Endodermal cell (in vitro differentiated cells): ENCODE results near the gene OVCA2. TPM values are rescaled to one million over a fixed set of nuclear protein-coding genes. Genes with fewer than 3 reads are reported as not detected.

Experiments used
- DNase-seq: peaks from one replicate; pipeline ENCODE4 v3.0.0-alpha.2; 2017
- H3K27ac ChIP-seq: 2 replicates; pipeline ENCODE4 v1.5.1; 2013; ENCODE audit warnings: mild to moderate bottlenecking, low read depth, low read length, moderate library complexity
- H3K27me3 ChIP-seq: 2 replicates; pipeline ENCODE4 v1.6.1; 2013; ENCODE audit warnings: mild to moderate bottlenecking, low read length, moderate library complexity; ENCODE audit not compliant: insufficient read depth, control insufficient read depth, poor library complexity, severe bottlenecking
- H3K36me3 ChIP-seq: 2 replicates; pipeline ENCODE4 v1.7.0; 2013; ENCODE audit warnings: mild to moderate bottlenecking, low read length, moderate library complexity; ENCODE audit not compliant: control insufficient read depth, insufficient read depth
- H3K4me1 ChIP-seq: one replicate; pipeline ENCODE4 v1.7.0; 2013; ENCODE audit warnings: low read length; ENCODE audit not compliant: control insufficient read depth, insufficient read depth
- H3K4me3 ChIP-seq: 2 replicates; pipeline ENCODE4 v1.5.1; 2013; ENCODE audit warnings: mild to moderate bottlenecking, low read length, moderate library complexity
- H3K9ac ChIP-seq: 2 replicates; pipeline ENCODE4 v1.6.1; 2013; ENCODE audit warnings: mild to moderate bottlenecking, low read length, moderate library complexity; ENCODE audit not compliant: poor library complexity, severe bottlenecking; ENCODE audit errors: extremely low read depth
- H3K9me3 ChIP-seq: 2 replicates; pipeline ENCODE4 v1.6.1; 2013; ENCODE audit warnings: mild to moderate bottlenecking, low read length, moderate library complexity; ENCODE audit not compliant: control insufficient read depth
- H3K27ac Mint-ChIP-seq: 2 replicates; pipeline ENCODE4 v1.8.0; 2020; ENCODE audit warnings: mixed read lengths
- H3K27me3 Mint-ChIP-seq: 2 replicates; pipeline ENCODE4 v1.8.0; 2021; ENCODE audit warnings: mild to moderate bottlenecking, mixed read lengths; ENCODE audit not compliant: insufficient read depth
- H3K36me3 Mint-ChIP-seq: 2 replicates; pipeline ENCODE4 v1.8.0; 2020; ENCODE audit warnings: low read depth, mixed read lengths
- H3K4me1 Mint-ChIP-seq: 2 replicates; pipeline ENCODE4 v1.8.0; 2020; ENCODE audit warnings: mixed read lengths
- H3K4me3 Mint-ChIP-seq: 2 replicates; pipeline ENCODE4 v1.8.0; 2020; ENCODE audit warnings: mild to moderate bottlenecking, moderate library complexity, mixed read lengths
- H3K9me3 Mint-ChIP-seq: 2 replicates; pipeline ENCODE4 v1.8.0; 2020; ENCODE audit warnings: mild to moderate bottlenecking, mixed read lengths
- CTCF ChIP-seq: fragments of 200-600 bp; sonication (generic); conservative IDR thresholded peaks from 2 replicates; pipeline ENCODE4 v1.5.0; 2021; ENCODE audit warnings: antibody characterized with exemption, mild to moderate bottlenecking
- WGBS, 2 experiments: methylation state at CpG; one replicate each; pipeline versions ENCODE4 v1.1.5 to v1.1.7; 2013; ENCODE audit warnings: missing lambda C conversion rate in 2 of 2, mixed read lengths in 1 of 2; ENCODE audit not compliant: insufficient coverage in 1 of 2, insufficient read length in 1 of 2; 5-methylcytosine and 5-hydroxymethylcytosine counted together
- total RNA-seq, 2 donors: library from RNA; stranded (reverse); fragmentation: NEBNext Ultra II Directional in 1 of 2; extraction: Animal tissue kit (Norgen Biotek cat#: 25700) in 1 of 2; gene quantifications; 2 replicates in 1 of 2; 3 replicates in 1 of 2; pipeline ENCODE4 v1.2.1, GENCODE V29; 2021

The OVCA2 gene
- total RNA-seq, 2 donors from 2014 or later = 19.8 to 27.5 TPM

GRCh38 chr17:2053380-2054261 is 11.8 kb downstream of the OVCA2 start:
- Mint-ChIP-seq H3K9me3 (peaks cover 5% of the 10 kb centered on the region), H3K36me3 (no peaks in the 10 kb centered on the region), H3K4me3 (peak overlapping the region; percentile 34), H3K27ac (no peak overlapping the region), H3K27me3 (peaks cover 66% of the 10 kb centered on the region), H3K4me1 (peaks cover 7% of the 10 kb centered on the region)
- Histone ChIP-seq H3K27ac (no peak overlapping the region), H3K9me3 (no peaks in the 10 kb centered on the region), H3K36me3 (no peaks in the 10 kb centered on the region), H3K27me3 (peaks cover 78% of the 10 kb centered on the region), H3K4me1 (no peaks in the 10 kb centered on the region), H3K4me3 (peak overlapping the region; percentile 29), H3K9ac (no peak overlapping the region)
- 3 to 11% methylated on average over 13 to 83 of the region's 84 CpGs for WGBS, 2 experiments
- DNase-seq = peak; percentile 95
- TF ChIP-seq CTCF = peak; percentile 78

GRCh38 chr17:2054262-2054511 is 12.4 kb downstream of the OVCA2 start:
- DNase-seq = no peak
- Mint-ChIP-seq H3K4me3 (peak overlapping the region; percentile 34), H3K36me3 (no peaks in the 10 kb centered on the region), H3K9me3 (peaks cover 5% of the 10 kb centered on the region), H3K4me1 (peaks cover 3% of the 10 kb centered on the region), H3K27ac (no peak overlapping the region), H3K27me3 (peaks cover 66% of the 10 kb centered on the region)
- no peaks in the 10 kb centered on the region for H3K36me3 ChIP-seq
- H3K27me3 ChIP-seq = peaks cover 84% of the 10 kb centered on the region
- no peaks in the 10 kb centered on the region for H3K9me3 ChIP-seq
- no peak overlapping the region for H3K9ac ChIP-seq
- TF ChIP-seq CTCF = no peak
- peak overlapping the region; percentile 29 for H3K4me3 ChIP-seq
- H3K4me1 ChIP-seq = no peaks in the 10 kb centered on the region
- no peak overlapping the region for H3K27ac ChIP-seq
- 23 to 27% methylated on average over 13 to 16 of the region's 16 CpGs for WGBS, 2 experiments

GRCh38 chr17:2054512-2055291 is 12.9 kb downstream of the OVCA2 start, which contains the start of gene HIC1:
Gene HIC1, plus strand, starts transcription at chr17:2055103. Its CDS starts 1,588 bp downstream, at chr17:2056691.
- Histone ChIP-seq H3K4me1 (no peaks in the 10 kb centered on the region), H3K9me3 (no peaks in the 10 kb centered on the region), H3K4me3 (peak within 1 kb of the TSS; percentile 29), H3K27me3 (peaks cover 89% of the 10 kb centered on the region), H3K36me3 (no peaks in the 10 kb centered on the region), H3K27ac (no peak within 1 kb of the TSS), H3K9ac (no peak within 1 kb of the TSS)
- 4 to 6% methylated on average over 23 to 71 of the region's 72 CpGs for WGBS, 2 experiments
- H3K27me3 Mint-ChIP-seq = peaks cover 68% of the 10 kb centered on the region
- peaks cover 5% of the 10 kb centered on the region for H3K9me3 Mint-ChIP-seq
- peak; percentile 95 for DNase-seq
- peaks cover 3% of the 10 kb centered on the region for H3K4me1 Mint-ChIP-seq
- H3K36me3 Mint-ChIP-seq = no peaks in the 10 kb centered on the region
- peak within 1 kb of the TSS; percentile 34 for H3K4me3 Mint-ChIP-seq
- H3K27ac Mint-ChIP-seq = no peak within 1 kb of the TSS
- TF ChIP-seq CTCF = peak; percentile 96
